ENCODE data around the gene MEIS3. TPM values are rescaled to one million over a fixed set of nuclear protein-coding genes. Genes with fewer than 3 reads are reported as not detected.

The MEIS3 gene
- total RNA-seq, 1 experiment from 2014 or later = 35.8 TPM

- ChIA-PET POLR2A (no interaction called here), CTCF (no interaction called here), RAD21 (ENCODE audit: low non-redundant PET in 1 of 2, low total read pairs in 2 of 2, uncharacterized antibody in 2 of 2, unreplicated experiment in 2 of 2) (no interaction called here)
- no peak overlapping the region for H3K27ac ChIP-seq (ENCODE audit: low read depth, low read length)
- H3K4me3 ChIP-seq (replicated peaks in 1 of 2; ENCODE audit: low read depth in 1 of 2, low read length in 2 of 2) = no peak overlapping the region
- no peak for ATAC-seq
- TF ChIP-seq CEBPB (IDR thresholded peaks at IDR 0.05; ENCODE audit: low read depth) (no peak), ZNF274 (IDR thresholded peaks at IDR 0.05; ENCODE audit: low read depth, low read length) (no peak), POLR2AphosphoS5 (IDR thresholded peaks at IDR 0.05; ENCODE audit: low read depth, low read length) (no peak), JUND (IDR thresholded peaks at IDR 0.05) (no peak), RAD21 (IDR thresholded peaks at IDR 0.05; ENCODE audit: low read depth) (no peak), POLR2A (IDR thresholded peaks at IDR 0.05; ENCODE audit: borderline replicate concordance, extremely low read depth, insufficient read depth, insufficient read length) (no peak), TCF7L2 (IDR thresholded peaks at IDR 0.05; ENCODE audit: borderline replicate concordance, extremely low read depth, insufficient read depth, insufficient read length) (no peak), YY1 (IDR thresholded peaks at IDR 0.05; ENCODE audit: extremely low read depth, insufficient replicate concordance, low read depth, low read length) (no peak), CTCF (IDR thresholded peaks at IDR 0.05 in 2 of 3, conservative IDR thresholded peaks at IDR 0.05 in 1 of 3; ENCODE audit: borderline replicate concordance in 1 of 3, insufficient read depth in 1 of 3, low read depth in 2 of 3, low read length in 2 of 3) (no peak), EZH2phosphoT487 (IDR thresholded peaks at IDR 0.05; ENCODE audit: borderline replicate concordance) (no peak), SIN3A (IDR thresholded peaks at IDR 0.05; ENCODE audit: low read depth) (no peak), EZH2 (IDR thresholded peaks at IDR 0.05) (no peak), CBX3 (IDR thresholded peaks at IDR 0.05; ENCODE audit: low read depth) (no peak), SP1 (IDR thresholded peaks at IDR 0.05; ENCODE audit: low read depth) (no peak), FOSL1 (IDR thresholded peaks at IDR 0.05; ENCODE audit: low read depth) (no peak), ELF1 (IDR thresholded peaks at IDR 0.05; ENCODE audit: borderline replicate concordance, low read depth) (no peak), MAX (IDR thresholded peaks at IDR 0.05) (no peak), ATF3 (IDR thresholded peaks at IDR 0.05) (no peak), ZBTB33 (IDR thresholded peaks at IDR 0.05; ENCODE audit: extremely low read depth, insufficient replicate concordance, low read length) (no peak), EGR1 (IDR thresholded peaks at IDR 0.05; ENCODE audit: low read depth) (no peak)
- DNase-seq (ENCODE audit: low read depth, low spot score) = no peak
- no peak overlapping the region for H3K9ac ChIP-seq (ENCODE audit: low read length)
- H3K27me3 ChIP-seq (ENCODE audit: insufficient read depth, low read length) = peaks cover 20% of the 10 kb centered on the region; the same call in 1 of the 2 replicates
- H3K9me3 ChIP-seq (ENCODE audit: control insufficient read depth in 1 of 2, insufficient read depth in 1 of 2, low read depth in 1 of 2, low read length in 2 of 2) = no peaks in the 10 kb centered on the region
- H3K4me2 ChIP-seq (ENCODE audit: low read length) = no peak overlapping the region
- H3K9me2 ChIP-seq (ENCODE audit: insufficient read depth) = no peaks in the 10 kb centered on the region
- H4K20me1 ChIP-seq (ENCODE audit: insufficient read depth) = no peaks in the 10 kb centered on the region
- intact Hi-C loops (cut with micrococcal nuclease) = no loop called here
- H2AFZ ChIP-seq (ENCODE audit: low read depth, low read length, poor library complexity, severe bottlenecking) = no peak overlapping the region
- no TSS peak for BruUV-seq (replicated peaks)
- no peaks in the 10 kb centered on the region for H3K79me2 ChIP-seq (ENCODE audit: insufficient read depth, low read length)
- H3K36me3 ChIP-seq (ENCODE audit: control insufficient read depth in 1 of 2, insufficient read depth in 2 of 2, low read length in 2 of 2) = no peaks in the 10 kb centered on the region
- H3K4me1 ChIP-seq (ENCODE audit: control insufficient read depth in 1 of 2, insufficient read depth in 2 of 2, low read length in 2 of 2) = peaks cover 19 to 31% of the 10 kb centered on the region in 2 experiments
Observed at GRCh38 chr19:47421844-47422395, 2.6 kb upstream of the MEIS3 start.
